ENCODE measurements around the gene HMGCS1. TPM values are rescaled to one million over a fixed set of nuclear protein-coding genes. Genes with fewer than 3 reads are reported as not detected.

HMGCS1 gene
- total and polyA plus RNA-seq, 2 of the 8 experiments (the other 6 are each of a cell fraction or from before 2014, with no cell fraction given) = 63.6 to 236 TPM

DNA sequence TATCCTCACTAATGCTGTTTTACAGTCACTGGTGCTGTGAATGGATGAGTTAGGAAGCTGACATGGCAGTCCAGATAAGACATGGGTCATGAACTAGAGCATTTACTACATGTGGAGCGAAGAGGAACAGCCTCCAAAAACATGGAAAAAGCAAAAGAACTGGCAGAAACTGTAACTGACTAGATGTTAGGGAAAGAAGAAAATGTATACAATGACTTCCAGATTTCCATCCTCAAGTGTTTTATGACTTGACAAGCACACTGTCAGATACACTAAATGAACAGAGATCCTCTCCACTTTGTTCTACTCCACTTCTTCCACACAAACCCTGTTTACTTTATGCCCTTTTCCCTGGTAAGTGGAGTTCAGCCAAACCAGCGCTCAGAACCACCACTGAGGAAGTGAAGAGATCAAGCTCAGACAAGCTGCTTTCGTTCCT, 11.5 kb downstream of the HMGCS1 start:
- 93% methylated on average over 3 of the region's 3 CpGs; no CpG with 5 or more reads in 1 of the 2 experiments for WGBS, 2 experiments (ENCODE audit: extremely low coverage in 1 of 2, insufficient coverage in 1 of 2, insufficient read length in 1 of 2, insufficient replicate concordance in 2 of 2, low coverage in 1 of 2, low lambda C conversion rate in 2 of 2, missing lambda C conversion rate in 1 of 2)
- H3K23ac ChIP-seq (ENCODE audit: insufficient read length) = no peak overlapping the region
- H4K20me1 ChIP-seq (replicated peaks in 1 of 2; ENCODE audit: control insufficient read depth in 1 of 2, insufficient read depth in 2 of 2, low read length in 2 of 2) = peaks cover 13 to 40% of the 10 kb centered on the region in 2 experiments
- no peak overlapping the region for H3K9ac ChIP-seq (replicated peaks in 1 of 4; ENCODE audit: extremely low read depth in 1 of 4, low read depth in 3 of 4, low read length in 3 of 4)
- H2AK5ac ChIP-seq (ENCODE audit: low read depth, low read length) = no peak overlapping the region
- H2BK120ac ChIP-seq (replicated peaks; ENCODE audit: low read depth, low read length) = no peak overlapping the region
- no peak overlapping the region for H4K8ac ChIP-seq (ENCODE audit: extremely low read depth, insufficient read depth, low read length)
- H3K4me1 ChIP-seq (replicated peaks in 1 of 4; ENCODE audit: control insufficient read depth in 3 of 4, insufficient read depth in 4 of 4, low read length in 3 of 4) = peaks cover 2 to 5% (median 3%) of the 10 kb centered on the region in 4 experiments; a peak in 6 of 7 replicates
- no peak overlapping the region for H2AFZ ChIP-seq (ENCODE audit: low read length)
- H3K4me3 ChIP-seq (ENCODE audit: extremely low read depth in 1 of 4, insufficient read depth in 2 of 4, low read depth in 3 of 4, low read length in 4 of 4) = no peak overlapping the region
- peaks cover 9 to 58% (median 26%) of the 10 kb centered on the region in 4 experiments for H3K36me3 ChIP-seq (ENCODE audit: control insufficient read depth in 2 of 4, insufficient read depth in 4 of 4, low read length in 3 of 4)
- H3K14ac ChIP-seq (ENCODE audit: insufficient read length) = no peak overlapping the region
- H2BK15ac ChIP-seq (ENCODE audit: low read length) = no peak overlapping the region
- no peak overlapping the region for H2BK5ac ChIP-seq (ENCODE audit: low read depth, low read length)
- H3K79me2 ChIP-seq (ENCODE audit: control insufficient read depth in 1 of 2, insufficient read depth in 2 of 2, low read length in 2 of 2) = peaks cover 5 to 89% of the 10 kb centered on the region in 2 experiments
- H3K27ac ChIP-seq (ENCODE audit: low read depth, low read length) = no peak overlapping the region
- H3K18ac ChIP-seq (ENCODE audit: extremely low read depth, low read length) = no peak overlapping the region
- H4K5ac ChIP-seq (ENCODE audit: insufficient read length, low read depth, low read length) = no peak overlapping the region
- POLR2A ChIA-PET (ENCODE audit: partially characterized antibody) = interaction anchor here (1.2 kb wide), 1 partner anchor 11 kb away, joined by 3 read pairs; no protein-coding TSS in a partner anchor
- H2BK20ac ChIP-seq (ENCODE audit: low read length) = no peak overlapping the region
- H3K4me2 ChIP-seq (ENCODE audit: insufficient read depth in 1 of 2, low read depth in 2 of 2, low read length in 2 of 2) = no peak overlapping the region
- CTCF ChIA-PET (ENCODE audit: partially characterized antibody) = interaction anchor here (2.9 kb wide), 1 partner anchor 11 kb away, joined by 8 read pairs; the partner anchor contains the start of gene HMGCS1
- DNase-seq (ENCODE audit: low read depth in 1 of 2, low spot score in 2 of 2) (no peak), FAIRE-seq (no peak)
- peaks cover 1% of the 10 kb centered on the region; the same call in 1 of the 2 replicates for H3K23me2 ChIP-seq (ENCODE audit: low read depth, low read length)
- H4K91ac ChIP-seq (replicated peaks; ENCODE audit: insufficient read length, low read length) = no peak overlapping the region
- H3K4ac ChIP-seq (replicated peaks; ENCODE audit: insufficient read length, low read depth, low read length) = no peak overlapping the region
- H3K9me3 ChIP-seq (ENCODE audit: insufficient read depth in 2 of 2, low read depth in 1 of 2, low read length in 1 of 2) = no peaks in the 10 kb centered on the region
- no peaks in the 10 kb centered on the region for H3K27me3 ChIP-seq (replicated peaks in 1 of 4; ENCODE audit: control insufficient read depth in 3 of 4, extremely low read depth in 1 of 4, insufficient read depth in 3 of 4, low read length in 3 of 4)
- H3K79me1 ChIP-seq (ENCODE audit: low read depth, low read length) = peaks cover 2% of the 10 kb centered on the region
- H3K56ac ChIP-seq (replicated peaks; ENCODE audit: insufficient read length, low read depth, low read length) = no peak overlapping the region
- no peak overlapping the region for H2BK12ac ChIP-seq (ENCODE audit: low read depth, low read length)
- no peak for TF ChIP-seq HDAC6 (IDR thresholded peaks at IDR 0.05; ENCODE audit: low read depth, low read length)
- TF ChIP-seq SP1 (IDR thresholded peaks at IDR 0.05; ENCODE audit: low read depth, low read length) = no peak
- TF ChIP-seq SUZ12 (IDR thresholded peaks at IDR 0.05; ENCODE audit: low read length) = no peak
- TF ChIP-seq, protein P1, sequence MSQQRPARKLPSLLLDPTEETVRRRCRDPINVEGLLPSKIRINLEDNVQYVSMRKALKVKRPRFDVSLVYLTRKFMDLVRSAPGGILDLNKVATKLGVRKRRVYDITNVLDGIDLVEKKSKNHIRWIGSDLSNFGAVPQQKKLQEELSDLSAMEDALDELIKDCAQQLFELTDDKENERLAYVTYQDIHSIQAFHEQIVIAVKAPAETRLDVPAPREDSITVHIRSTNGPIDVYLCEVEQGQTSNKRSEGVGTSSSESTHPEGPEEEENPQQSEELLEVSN (IDR thresholded peaks at IDR 0.05) = no peak
- TF ChIP-seq POLR2A (IDR thresholded peaks at IDR 0.05; ENCODE audit: control extremely low read depth in 1 of 2, low read depth in 2 of 2, low read length in 2 of 2) = no peak; a peak in 1 of 3 replicates
- no peak for TF ChIP-seq FOSL1 (IDR thresholded peaks at IDR 0.05; ENCODE audit: insufficient read depth, low read depth, low read length)
- TF ChIP-seq CHD1 (IDR thresholded peaks at IDR 0.05; ENCODE audit: low read depth, low read length) = no peak
- no peak for TF ChIP-seq CTCF (IDR thresholded peaks at IDR 0.05; ENCODE audit: control extremely low read depth in 1 of 3, insufficient read depth in 1 of 3, low read depth in 1 of 3, low read length in 3 of 3)
- no peak for TF ChIP-seq GTF2F1 (IDR thresholded peaks at IDR 0.05; ENCODE audit: borderline replicate concordance, low read depth, low read length)
- TF ChIP-seq BACH1 (IDR thresholded peaks at IDR 0.05; ENCODE audit: low read length) = no peak
- no peak for TF ChIP-seq SIX5 (IDR thresholded peaks at IDR 0.05; ENCODE audit: low read depth, low read length)
- no peak for TF ChIP-seq POLR2AphosphoS5 (IDR thresholded peaks at IDR 0.05; ENCODE audit: low read depth, low read length)

All from H1 (cell line).